Retinal pigment epithelial cell (primary cell): Measurements from ENCODE around the gene RBM34.

Source experiments
- DNase-seq: peaks from one replicate; pipeline ENCODE4 v3.0.0-alpha.2; 2010; ENCODE audit warnings: low read depth
- H3K4me3 ChIP-seq: 2 replicates; pipeline ENCODE4 v1.5.1; 2011; ENCODE audit warnings: mild to moderate bottlenecking, low read length, control low read depth, moderate library complexity
- TF ChIP-seq, protein P1 (sequence below): conservative IDR thresholded peaks from 2 replicates; pipeline ENCODE4 v1.5.1; 2011; ENCODE audit warnings: low read depth, low read length, control low read depth, inconsistent platforms

The RBM34 gene

DNA sequence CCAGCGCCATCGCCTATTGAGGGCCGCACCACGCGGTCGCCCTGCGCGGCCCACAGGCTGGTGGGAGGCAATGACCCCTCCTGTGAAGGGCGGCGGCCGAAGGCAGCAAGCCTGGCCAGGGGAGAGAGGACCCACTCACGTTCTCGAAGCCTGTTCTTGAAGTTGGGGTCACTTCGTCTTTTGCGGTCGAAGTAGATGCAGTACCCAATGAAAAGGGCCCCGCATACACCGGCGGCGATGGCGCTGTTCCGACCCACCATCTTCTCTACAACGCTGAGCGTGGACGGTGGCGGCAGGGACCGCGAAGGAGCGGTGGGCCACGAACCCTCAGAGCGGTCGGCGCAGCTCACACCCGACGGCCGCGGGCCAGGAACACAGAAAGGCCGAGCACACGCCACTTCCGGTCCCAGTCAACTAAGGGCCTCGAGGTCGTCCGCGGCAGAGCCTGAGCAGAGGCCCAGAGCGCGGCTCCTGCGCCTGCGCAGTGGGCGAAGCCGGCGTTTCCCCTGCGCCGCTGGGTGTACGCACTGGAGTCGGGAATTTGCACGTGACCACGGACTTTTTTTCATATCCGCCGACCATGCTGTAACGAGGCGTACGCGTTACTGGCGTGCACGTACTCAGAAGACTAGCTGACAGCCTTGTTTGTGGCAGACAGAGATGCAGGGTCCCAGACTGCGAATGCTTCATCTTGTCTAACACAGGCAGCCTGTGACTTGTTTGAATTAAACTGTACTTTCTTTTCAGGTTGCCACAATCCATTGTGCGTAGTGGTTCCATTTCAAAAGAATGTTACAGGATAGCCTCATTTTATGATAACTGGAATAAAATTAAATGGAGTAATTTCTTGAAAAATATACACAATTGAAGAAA is 32.4 kb downstream of the RBM34 start, which contains the start of gene TOMM20:
Gene TOMM20, minus strand, starts transcription at position 382 of the 873 bp plus-strand sequence. Its CDS starts 122 bp downstream, at position 260.
- DNase-seq = peak; percentile 94
- TF ChIP-seq, protein P1, sequence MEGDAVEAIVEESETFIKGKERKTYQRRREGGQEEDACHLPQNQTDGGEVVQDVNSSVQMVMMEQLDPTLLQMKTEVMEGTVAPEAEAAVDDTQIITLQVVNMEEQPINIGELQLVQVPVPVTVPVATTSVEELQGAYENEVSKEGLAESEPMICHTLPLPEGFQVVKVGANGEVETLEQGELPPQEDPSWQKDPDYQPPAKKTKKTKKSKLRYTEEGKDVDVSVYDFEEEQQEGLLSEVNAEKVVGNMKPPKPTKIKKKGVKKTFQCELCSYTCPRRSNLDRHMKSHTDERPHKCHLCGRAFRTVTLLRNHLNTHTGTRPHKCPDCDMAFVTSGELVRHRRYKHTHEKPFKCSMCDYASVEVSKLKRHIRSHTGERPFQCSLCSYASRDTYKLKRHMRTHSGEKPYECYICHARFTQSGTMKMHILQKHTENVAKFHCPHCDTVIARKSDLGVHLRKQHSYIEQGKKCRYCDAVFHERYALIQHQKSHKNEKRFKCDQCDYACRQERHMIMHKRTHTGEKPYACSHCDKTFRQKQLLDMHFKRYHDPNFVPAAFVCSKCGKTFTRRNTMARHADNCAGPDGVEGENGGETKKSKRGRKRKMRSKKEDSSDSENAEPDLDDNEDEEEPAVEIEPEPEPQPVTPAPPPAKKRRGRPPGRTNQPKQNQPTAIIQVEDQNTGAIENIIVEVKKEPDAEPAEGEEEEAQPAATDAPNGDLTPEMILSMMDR = no peak
- peak within 1 kb of the TSS; percentile 94 for H3K4me3 ChIP-seq

DNA sequence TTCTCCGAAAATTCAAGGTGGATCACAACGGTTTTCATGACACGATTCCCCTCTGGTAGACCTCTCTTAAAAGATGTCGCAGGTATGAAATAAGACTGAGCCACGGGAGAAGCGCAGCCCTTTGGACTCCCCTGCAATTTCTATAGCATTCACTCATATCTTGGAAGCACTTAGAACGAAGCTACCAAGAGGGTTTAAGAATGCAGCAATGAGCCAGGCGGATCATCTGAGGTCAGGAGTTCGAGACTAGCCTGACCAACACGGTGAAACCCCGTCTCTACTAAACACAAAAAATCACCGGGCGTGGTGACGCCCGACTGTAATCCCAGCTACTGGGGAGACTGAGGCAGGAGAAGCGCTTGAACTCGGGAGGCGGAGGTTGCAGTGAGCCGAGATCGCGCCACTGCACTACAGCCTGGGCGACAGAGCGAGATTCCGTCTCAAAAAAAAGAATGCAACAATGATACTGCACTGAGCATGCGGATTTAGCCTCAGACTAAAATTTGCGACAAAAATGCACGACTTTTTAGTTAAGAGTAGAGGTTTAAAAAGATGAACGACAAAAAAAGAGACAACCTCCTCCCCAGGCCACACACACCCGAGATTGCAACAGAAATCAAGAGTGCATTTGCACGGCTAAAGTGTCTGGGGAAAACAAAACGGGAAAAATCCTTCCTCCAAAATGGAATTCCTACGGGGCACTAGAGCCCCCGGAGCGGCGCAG is 33.2 kb downstream of the RBM34 start:
- no peak for DNase-seq
- TF ChIP-seq, protein P1 = no peak
- H3K4me3 ChIP-seq = peak overlapping the region; percentile 94

DNA sequence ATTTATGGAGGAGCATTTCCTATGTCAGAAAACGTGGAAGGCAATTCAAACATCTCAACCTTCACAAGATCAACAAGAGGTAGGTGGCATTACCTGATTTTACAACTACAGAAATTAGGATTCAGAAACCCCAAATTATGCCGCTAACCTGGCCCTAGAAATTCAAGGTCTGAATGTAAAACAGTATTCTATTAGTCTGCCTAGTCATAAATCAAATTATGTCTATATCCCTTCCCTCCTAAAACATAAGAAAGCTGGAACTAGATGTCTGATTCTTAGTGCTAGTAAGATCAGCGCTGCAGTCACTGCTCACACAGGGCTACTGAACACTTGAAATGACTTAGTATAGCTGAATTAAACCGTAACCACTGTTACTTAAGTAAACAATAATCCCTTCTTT is 33.8 kb downstream of the RBM34 start:
- DNase-seq = no peak
- TF ChIP-seq, protein P1 = no peak
- peak overlapping the region; percentile 94 for H3K4me3 ChIP-seq

DNA sequence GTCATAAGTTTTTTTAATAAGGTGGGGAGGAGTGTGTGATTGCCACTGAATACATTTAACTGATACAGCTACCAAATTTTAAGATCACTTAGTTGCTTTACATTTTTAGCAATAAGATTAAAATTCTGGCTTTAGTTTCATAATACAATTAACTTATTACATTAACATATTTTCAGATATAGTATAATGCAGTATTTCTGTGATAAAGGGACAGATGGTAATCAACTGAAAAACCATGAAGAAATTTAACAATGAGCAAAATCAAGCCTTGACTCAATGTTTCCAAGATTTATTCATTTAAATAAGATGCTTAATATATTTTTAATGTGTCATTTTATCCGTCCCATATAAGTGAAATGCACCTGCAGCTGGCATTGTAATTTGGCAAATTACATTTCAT is 36.4 kb downstream of the RBM34 start:
- no peak for DNase-seq
- TF ChIP-seq, protein P1 = no peak
- no peak overlapping the region for H3K4me3 ChIP-seq

DNA sequence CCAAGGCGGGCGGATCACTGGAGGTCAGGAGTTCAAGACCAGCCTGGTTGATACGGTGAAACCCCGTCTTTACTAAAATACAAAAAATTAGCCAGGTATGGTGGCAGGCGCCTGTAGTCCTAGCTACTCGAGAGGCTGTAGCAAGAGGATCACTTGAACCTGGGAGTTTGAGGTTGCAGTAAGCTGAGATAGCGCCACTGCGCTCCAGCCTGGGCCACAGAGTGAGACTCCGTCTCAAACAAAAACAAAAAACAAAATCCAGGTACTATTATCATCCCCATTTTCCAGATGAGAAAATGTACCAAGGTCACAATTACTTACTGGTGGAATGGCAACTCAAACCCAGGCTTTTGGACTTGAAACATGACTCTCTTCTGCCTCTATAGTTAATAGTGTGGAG is 36.9 kb downstream of the RBM34 start:
- DNase-seq = no peak
- no peak overlapping the region for H3K4me3 ChIP-seq
- TF ChIP-seq, protein P1 = no peak

DNA sequence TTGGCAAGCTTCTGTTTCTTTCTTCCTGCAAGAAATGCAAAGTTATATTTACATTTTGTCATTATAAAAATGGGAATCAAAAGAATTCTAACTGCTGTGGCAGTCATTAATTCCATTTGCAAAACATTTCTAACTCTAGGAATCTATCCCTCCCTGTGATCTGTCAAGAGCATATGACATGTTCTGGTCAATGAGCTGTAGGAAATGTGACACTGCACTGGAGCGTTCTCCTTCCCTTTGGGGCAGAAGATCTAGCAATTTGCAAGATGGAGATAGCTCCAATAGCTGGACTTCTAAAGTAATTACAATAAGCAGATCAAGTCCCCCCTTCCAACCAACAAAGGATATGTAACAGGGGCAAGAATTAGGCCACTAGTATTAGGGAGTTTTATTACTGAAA is 38.7 kb downstream of the RBM34 start:
- DNase-seq = no peak
- TF ChIP-seq, protein P1 = no peak
- no peak overlapping the region for H3K4me3 ChIP-seq
